Central memory CD4-positive, alpha-beta T cell (primary cell): ENCODE measurements around the gene TUBE1.
A peak's percentile ranks its signal among the peaks of the same experiment; 100 is the strongest.

Experiments
- DNase-seq: peaks from one replicate; pipeline ENCODE4 v3.0.0; 2022

The TUBE1 gene

GRCh38 chr6:112032728-112033127 lies 54.6 kb downstream of the TUBE1 start:
- no peak for DNase-seq

- DNase-seq, result no peak
Observed at GRCh38 chr6:112031960-112032359, 55.3 kb downstream of the TUBE1 start.

- no peak for DNase-seq
Observed at GRCh38 chr6:112030961-112031660, 56.2 kb downstream of the TUBE1 start.

- DNase-seq, result no peak
Observed at GRCh38 chr6:112030206-112030960, 56.9 kb downstream of the TUBE1 start.

- DNase-seq, result peak; percentile 25
Observed at GRCh38 chr6:112029045-112029822, 58.0 kb downstream of the TUBE1 start.

GRCh38 chr6:112027942-112028674 lies 59.2 kb downstream of the TUBE1 start:
- peak; percentile 81 for DNase-seq

GRCh38 chr6:112026933-112027332 lies 60.3 kb downstream of the TUBE1 start:
- DNase-seq, result no peak

- no peak for DNase-seq
Observed at GRCh38 chr6:112024464-112024863, 62.8 kb downstream of the TUBE1 start.

- no peak for DNase-seq
Observed at GRCh38 chr6:112022749-112023148, 64.5 kb downstream of the TUBE1 start.

- no peak for DNase-seq
Observed at GRCh38 chr6:112021691-112022310, 65.5 kb downstream of the TUBE1 start.
